22Rv1 (cell line): ENCODE data around the gene ENOX2.
"Not testable (repeated sequence)": the region's sequence is repeated elsewhere in the genome, so short reads cannot be mapped to it uniquely, and the experiment has no call there.

Experiments used
- H3K27ac ChIP-seq: fragments of 450-650 bp; 2 replicates; pipeline ENCODE4 v1.5.1; 2017
- ZFX ChIP-seq: fragments of 450-650 bp; IDR thresholded peaks from 2 replicates; pipeline ENCODE4 v1.6.1; 2017; ENCODE audit warnings: antibody characterized with exemption, borderline replicate concordance
- TF ChIP-seq, protein P1 (sequence below): fragments of 450-650 bp; IDR thresholded peaks from 2 replicates; pipeline ENCODE4 v1.5.1; 2017; ENCODE audit warnings: mild to moderate bottlenecking

ENOX2 gene

GRCh38 chrX:130810561-130810960 lies 92.4 kb downstream of the ENOX2 start:
- no peak for TF ChIP-seq ZFX
- TF ChIP-seq, protein P1, sequence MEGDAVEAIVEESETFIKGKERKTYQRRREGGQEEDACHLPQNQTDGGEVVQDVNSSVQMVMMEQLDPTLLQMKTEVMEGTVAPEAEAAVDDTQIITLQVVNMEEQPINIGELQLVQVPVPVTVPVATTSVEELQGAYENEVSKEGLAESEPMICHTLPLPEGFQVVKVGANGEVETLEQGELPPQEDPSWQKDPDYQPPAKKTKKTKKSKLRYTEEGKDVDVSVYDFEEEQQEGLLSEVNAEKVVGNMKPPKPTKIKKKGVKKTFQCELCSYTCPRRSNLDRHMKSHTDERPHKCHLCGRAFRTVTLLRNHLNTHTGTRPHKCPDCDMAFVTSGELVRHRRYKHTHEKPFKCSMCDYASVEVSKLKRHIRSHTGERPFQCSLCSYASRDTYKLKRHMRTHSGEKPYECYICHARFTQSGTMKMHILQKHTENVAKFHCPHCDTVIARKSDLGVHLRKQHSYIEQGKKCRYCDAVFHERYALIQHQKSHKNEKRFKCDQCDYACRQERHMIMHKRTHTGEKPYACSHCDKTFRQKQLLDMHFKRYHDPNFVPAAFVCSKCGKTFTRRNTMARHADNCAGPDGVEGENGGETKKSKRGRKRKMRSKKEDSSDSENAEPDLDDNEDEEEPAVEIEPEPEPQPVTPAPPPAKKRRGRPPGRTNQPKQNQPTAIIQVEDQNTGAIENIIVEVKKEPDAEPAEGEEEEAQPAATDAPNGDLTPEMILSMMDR: no peak
- no peak overlapping the region for H3K27ac ChIP-seq

GRCh38 chrX:130805903-130806302 lies 97.1 kb downstream of the ENOX2 start:
- TF ChIP-seq ZFX: no peak
- TF ChIP-seq, protein P1: no peak
- no peak overlapping the region for H3K27ac ChIP-seq

DNA sequence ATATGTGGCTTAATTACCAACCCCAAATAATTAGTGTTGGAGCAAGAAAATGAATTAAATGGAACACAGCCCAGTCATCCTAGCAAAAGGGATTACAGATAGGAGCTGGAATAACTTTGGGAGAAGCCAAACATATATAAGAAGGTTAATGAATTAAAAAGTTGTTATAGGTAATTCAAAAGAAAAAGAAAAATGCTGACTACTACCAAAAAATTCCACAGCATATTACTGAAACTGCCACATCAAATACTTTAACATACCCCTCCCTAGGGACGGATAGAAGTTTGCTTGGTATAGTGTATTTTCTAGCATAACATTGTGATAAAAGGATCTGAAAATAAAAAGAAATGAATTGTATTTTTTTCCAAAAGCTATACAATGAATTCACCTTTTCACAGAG lies 99.5 kb downstream of the ENOX2 start:
- TF ChIP-seq, protein P1: no peak
- no peak for TF ChIP-seq ZFX
- no peak overlapping the region for H3K27ac ChIP-seq

DNA sequence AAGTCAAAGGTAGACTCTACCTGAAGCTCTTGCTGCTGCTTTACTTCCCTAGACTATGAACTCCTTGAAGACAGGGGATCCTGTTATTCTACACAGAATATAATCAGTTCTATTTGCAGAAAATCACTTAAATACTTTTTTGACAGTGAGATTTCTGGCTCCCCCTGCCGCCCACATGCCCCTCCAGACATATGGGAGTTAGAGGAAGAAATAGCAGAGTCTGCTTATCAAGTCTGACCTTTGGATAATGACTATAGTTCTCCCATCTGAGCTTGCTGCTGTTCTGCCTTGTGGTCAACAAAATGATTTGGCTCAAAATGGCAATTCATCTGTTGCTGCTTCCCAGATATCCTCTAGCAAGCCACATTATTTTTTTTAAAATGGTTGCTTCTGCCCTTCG lies 101.1 kb downstream of the ENOX2 start:
- no peak overlapping the region for H3K27ac ChIP-seq
- TF ChIP-seq ZFX: no peak
- TF ChIP-seq, protein P1: no peak

GRCh38 chrX:130799393-130799792 lies 103.6 kb downstream of the ENOX2 start:
- no peak for TF ChIP-seq ZFX
- TF ChIP-seq, protein P1: no peak
- H3K27ac ChIP-seq: no peak overlapping the region

- TF ChIP-seq ZFX: no peak
- TF ChIP-seq, protein P1: no peak
- H3K27ac ChIP-seq: no peak overlapping the region
Observed at GRCh38 chrX:130793975-130794374, 109.0 kb downstream of the ENOX2 start.

DNA sequence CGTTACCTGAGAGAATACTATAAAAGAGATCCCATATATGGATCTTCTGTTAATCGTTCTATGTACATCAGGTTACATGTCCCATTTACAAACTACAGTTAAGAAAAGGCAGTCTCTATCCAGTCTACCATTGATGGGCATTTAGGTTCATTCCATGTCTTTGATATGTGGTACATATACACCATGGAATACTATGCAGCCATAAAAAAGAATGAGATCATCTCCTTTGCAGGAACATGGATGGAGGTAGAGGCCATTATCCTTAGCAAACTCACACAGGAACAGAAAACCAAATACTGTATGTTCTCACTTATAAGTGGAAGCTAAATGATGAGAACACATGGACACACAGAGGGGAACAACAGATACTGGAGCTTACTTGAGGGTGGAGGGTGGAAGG lies 111.1 kb downstream of the ENOX2 start:
- H3K27ac ChIP-seq: not testable (repeated sequence)

DNA sequence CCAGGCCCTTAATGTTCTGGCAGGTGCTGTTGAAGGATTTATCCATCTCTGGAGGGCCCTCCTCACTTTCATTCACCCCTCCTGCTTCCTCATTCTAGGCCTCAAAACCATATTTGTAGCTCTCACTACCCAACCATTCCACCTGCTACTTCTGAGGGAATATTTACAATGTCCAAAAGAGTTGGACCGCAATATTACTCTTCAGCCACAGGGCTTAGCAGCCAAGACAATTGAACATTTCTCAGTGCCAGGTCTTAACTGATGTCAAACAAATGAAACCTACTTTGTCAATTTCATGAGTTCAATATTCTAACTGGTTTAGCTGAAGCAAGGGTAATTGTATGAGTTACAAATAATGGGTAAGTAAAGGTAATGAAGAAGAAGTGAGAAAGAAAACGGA lies 113.2 kb downstream of the ENOX2 start:
- H3K27ac ChIP-seq: no peak overlapping the region
- TF ChIP-seq ZFX: no peak
- TF ChIP-seq, protein P1: no peak
